Uterus (tissue), 4 donors: Measurements from ENCODE around the gene HERPUD2. TPM values are rescaled to one million over a fixed set of nuclear protein-coding genes. Genes with fewer than 3 reads are reported as not detected.
"Not testable (repeated sequence)": the region's sequence is repeated elsewhere in the genome, so short reads cannot be mapped to it uniquely, and the experiment has no call there.

Experiments
- DNase-seq, 2 donors: peaks; one replicate each; pipeline ENCODE4 v3.0.0-alpha.2; 2019 to 2020
- H3K27ac ChIP-seq, 2 donors: fragments of 200-600 bp; sonication (generic); 1 replicate in 1 of 2; 2 replicates in 1 of 2; pipeline ENCODE4 v1.5.1; 2016 to 2018
- H3K27me3 ChIP-seq, 2 donors: fragments of 200-600 bp; sonication (generic); one replicate each; pipeline ENCODE4 v1.5.1; 2018 to 2019; ENCODE audit warnings: control low read depth in 1 of 2
- H3K36me3 ChIP-seq, 2 donors: fragments of 200-600 bp; sonication (generic); one replicate each; pipeline ENCODE4 v1.5.1; 2019; ENCODE audit warnings: control low read depth in 1 of 2
- H3K4me1 ChIP-seq, 2 donors: fragments of 200-600 bp; sonication (generic); one replicate each; pipeline ENCODE4 v1.5.1; 2018 to 2019; ENCODE audit warnings: control low read depth in 1 of 2
- H3K4me3 ChIP-seq, 2 donors: fragments of 200-600 bp; sonication (generic); 1 replicate in 1 of 2; 2 replicates in 1 of 2; pipeline ENCODE4 v1.5.1; 2018 to 2019; ENCODE audit warnings: mild to moderate bottlenecking in 1 of 2
- H3K9me3 ChIP-seq, 2 donors: fragments of 200-600 bp; sonication (generic); one replicate each; pipeline ENCODE4 v1.5.1; 2019; ENCODE audit warnings: control low read depth in 1 of 2
- POLR2A ChIP-seq, 2 donors: fragments of 450-650 bp; IDR thresholded peaks; one replicate each; pipeline ENCODE4 v1.6.1; 2016; ENCODE audit warnings: antibody characterized with exemption in 2 of 2, mild to moderate bottlenecking in 1 of 2, moderate library complexity in 1 of 2
- intact Hi-C: fragments of 100-400 bp; cut with DNase I; formaldehyde crosslinking; loops from one replicate; pipeline ENCODE4 v1.15.1; 2023; ENCODE audit warnings: low total_unique reads
- total RNA-seq, 4 donors: library from RNA; depleted of rRNA in 3 of 4; stranded (reverse); fragments of >200 nt in 3 of 4; gene quantifications; one replicate each; pipeline versions ENCODE4 v1.1.0 to v1.2.4, GENCODE V29; 2014 to 2023
- TF ChIP-seq, protein P1 (sequence below), 4 experiments: fragments of 200-600 bp in 2 of 4; fragments of 450-650 bp in 2 of 4; sonication (generic) in 2 of 4; IDR thresholded peaks; one replicate each; pipeline ENCODE4 v1.5.1; 2016 to 2019; ENCODE audit warnings: antibody characterized with exemption in 4 of 4, mild to moderate bottlenecking in 2 of 4, moderate library complexity in 1 of 4
- donor health status: DM: yes; HTN: yes; CAD: no.

Gene HERPUD2
- total RNA-seq, 4 donors from 2014 or later: 27.7 to 49.6 (median 40.6) TPM

DNA sequence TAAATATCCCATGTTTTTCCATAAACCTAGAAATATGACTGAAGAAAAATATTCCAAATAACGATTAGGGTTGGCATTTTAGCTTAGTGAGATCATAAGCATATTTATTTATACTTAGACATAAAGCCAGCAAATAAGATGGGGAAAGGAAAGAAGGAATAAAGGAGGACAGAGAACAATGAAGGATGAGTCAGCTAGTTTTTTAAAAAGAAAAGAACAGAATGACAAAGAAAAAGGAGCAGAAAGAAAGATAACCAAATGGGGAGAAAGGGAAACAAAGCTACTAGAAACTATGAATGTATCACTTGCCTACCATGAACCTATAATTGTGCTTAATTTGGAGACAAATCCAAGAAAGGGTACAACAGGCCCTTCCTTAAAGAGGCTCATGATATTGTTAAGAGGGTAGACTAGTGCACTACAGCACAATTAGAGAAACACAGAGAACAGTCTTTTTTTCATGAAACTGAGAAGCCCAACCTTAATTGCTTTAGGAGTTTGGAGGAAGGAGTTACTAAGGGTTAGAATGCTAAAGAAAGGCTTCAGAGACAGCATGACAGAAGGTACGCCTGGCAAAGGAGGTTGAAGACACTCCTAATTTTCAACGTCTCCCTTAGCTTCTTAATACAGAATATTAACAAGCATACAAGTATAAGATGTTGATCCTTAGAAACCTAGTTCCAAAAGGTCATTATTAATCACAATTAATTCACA is 23.9 kb downstream of the HERPUD2 start:
- TF ChIP-seq, protein P1, sequence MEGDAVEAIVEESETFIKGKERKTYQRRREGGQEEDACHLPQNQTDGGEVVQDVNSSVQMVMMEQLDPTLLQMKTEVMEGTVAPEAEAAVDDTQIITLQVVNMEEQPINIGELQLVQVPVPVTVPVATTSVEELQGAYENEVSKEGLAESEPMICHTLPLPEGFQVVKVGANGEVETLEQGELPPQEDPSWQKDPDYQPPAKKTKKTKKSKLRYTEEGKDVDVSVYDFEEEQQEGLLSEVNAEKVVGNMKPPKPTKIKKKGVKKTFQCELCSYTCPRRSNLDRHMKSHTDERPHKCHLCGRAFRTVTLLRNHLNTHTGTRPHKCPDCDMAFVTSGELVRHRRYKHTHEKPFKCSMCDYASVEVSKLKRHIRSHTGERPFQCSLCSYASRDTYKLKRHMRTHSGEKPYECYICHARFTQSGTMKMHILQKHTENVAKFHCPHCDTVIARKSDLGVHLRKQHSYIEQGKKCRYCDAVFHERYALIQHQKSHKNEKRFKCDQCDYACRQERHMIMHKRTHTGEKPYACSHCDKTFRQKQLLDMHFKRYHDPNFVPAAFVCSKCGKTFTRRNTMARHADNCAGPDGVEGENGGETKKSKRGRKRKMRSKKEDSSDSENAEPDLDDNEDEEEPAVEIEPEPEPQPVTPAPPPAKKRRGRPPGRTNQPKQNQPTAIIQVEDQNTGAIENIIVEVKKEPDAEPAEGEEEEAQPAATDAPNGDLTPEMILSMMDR (IDR thresholded peaks at IDR 0.05): no peak
- no peak for TF ChIP-seq POLR2A (IDR thresholded peaks at IDR 0.05)
- intact Hi-C loops: no loop called here
- H3K27ac ChIP-seq: no peak overlapping the region
- H3K4me1 ChIP-seq: peaks cover 0 to 9% of the 10 kb centered on the region in 2 donors
- H3K4me3 ChIP-seq: no peak overlapping the region
- no peaks in the 10 kb centered on the region for H3K27me3 ChIP-seq
- H3K9me3 ChIP-seq: no peaks in the 10 kb centered on the region
- H3K36me3 ChIP-seq: no peaks in the 10 kb centered on the region
- no peak for DNase-seq

DNA sequence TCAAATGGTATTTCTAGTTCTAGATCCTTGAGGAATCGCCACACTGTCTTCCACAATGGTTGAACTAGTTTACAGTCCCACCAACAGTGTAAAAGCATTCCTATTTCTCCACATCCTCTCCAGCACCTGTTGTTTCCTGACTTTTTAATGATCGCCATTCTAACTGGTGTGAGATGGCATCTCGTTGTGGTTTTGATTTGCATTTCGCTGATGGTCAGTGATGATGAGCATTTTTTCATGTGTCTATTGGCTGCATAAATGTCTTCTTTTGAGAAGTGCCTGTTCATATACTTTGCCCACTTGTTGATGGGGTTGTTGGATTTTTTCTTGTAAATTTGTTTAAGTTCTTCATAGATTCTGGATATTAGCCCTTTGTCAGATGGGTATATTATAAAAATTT is 34.5 kb downstream of the HERPUD2 start:
- intact Hi-C loops: not testable (repeated sequence)

DNA sequence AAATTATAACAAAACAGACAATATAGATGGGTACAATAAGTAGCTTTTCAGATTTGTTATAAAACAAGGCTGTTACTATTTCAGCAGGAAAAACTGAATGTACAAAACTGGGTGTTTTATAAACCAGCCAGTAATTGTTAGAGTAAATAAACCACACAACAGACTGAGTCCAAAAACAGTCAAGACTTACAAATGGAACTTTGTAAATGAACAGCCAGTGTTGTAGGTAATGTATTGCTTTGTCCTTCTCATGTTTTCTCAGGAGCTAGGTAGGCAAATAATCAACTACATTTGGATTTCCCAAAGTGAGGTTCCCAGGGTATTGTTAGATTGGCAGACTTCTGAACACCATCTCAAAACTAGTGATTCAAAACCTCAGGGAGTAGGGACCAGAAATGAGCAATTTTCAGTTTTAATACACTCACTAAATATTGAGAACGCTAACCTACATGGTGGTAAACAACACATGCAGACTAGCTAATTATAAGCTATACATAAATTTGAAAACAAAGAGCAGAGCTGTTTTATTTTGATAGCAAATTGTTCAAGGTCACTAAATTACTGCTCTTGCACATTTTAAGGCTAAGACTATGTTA is 36.2 kb downstream of the HERPUD2 start:
- no peaks in the 10 kb centered on the region for H3K9me3 ChIP-seq
- TF ChIP-seq, protein P1 (IDR thresholded peaks at IDR 0.05): no peak
- TF ChIP-seq POLR2A (IDR thresholded peaks at IDR 0.05): no peak
- intact Hi-C loops: no loop called here
- H3K4me1 ChIP-seq: no peaks in the 10 kb centered on the region
- DNase-seq: no peak
- H3K27ac ChIP-seq: no peak overlapping the region
- no peaks in the 10 kb centered on the region for H3K27me3 ChIP-seq
- H3K36me3 ChIP-seq: no peaks in the 10 kb centered on the region
- H3K4me3 ChIP-seq: no peak overlapping the region

More for the DNA sequence above, 34.5 kb downstream of the HERPUD2 start:
- H3K9me3 ChIP-seq, DNase-seq, H3K4me3 ChIP-seq, H3K27ac ChIP-seq, H3K27me3 ChIP-seq, H3K4me1 ChIP-seq, H3K36me3 ChIP-seq: not testable (repeated sequence)

DNA sequence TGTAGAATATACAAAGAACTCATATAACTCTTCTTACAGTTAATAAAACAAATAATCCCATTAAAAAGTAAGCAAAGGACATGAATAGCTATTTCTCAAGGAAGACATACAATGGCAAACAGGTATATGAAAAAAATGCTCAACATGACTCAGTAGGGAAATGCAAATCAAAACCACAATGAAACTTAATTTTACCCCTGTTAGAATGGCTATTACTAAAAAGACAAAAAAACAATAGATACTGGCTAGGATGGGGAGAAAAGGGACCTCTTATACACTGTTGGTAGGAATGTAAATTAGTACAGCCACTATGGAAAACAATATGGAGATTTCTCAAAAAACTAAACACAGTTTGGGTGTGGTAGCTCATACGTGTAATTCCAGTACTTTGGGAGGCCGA is 37.8 kb downstream of the HERPUD2 start:
- Histone ChIP-seq H3K4me1 (no peaks in the 10 kb centered on the region), H3K27me3 (no peaks in the 10 kb centered on the region), H3K4me3 (no peak overlapping the region), H3K27ac (no peak overlapping the region), H3K36me3 (no peaks in the 10 kb centered on the region), H3K9me3 (no peaks in the 10 kb centered on the region)
- no peak for DNase-seq
- intact Hi-C loops: no loop called here
- TF ChIP-seq, protein P1 (IDR thresholded peaks at IDR 0.05): no peak
- TF ChIP-seq POLR2A (IDR thresholded peaks at IDR 0.05): no peak

DNA sequence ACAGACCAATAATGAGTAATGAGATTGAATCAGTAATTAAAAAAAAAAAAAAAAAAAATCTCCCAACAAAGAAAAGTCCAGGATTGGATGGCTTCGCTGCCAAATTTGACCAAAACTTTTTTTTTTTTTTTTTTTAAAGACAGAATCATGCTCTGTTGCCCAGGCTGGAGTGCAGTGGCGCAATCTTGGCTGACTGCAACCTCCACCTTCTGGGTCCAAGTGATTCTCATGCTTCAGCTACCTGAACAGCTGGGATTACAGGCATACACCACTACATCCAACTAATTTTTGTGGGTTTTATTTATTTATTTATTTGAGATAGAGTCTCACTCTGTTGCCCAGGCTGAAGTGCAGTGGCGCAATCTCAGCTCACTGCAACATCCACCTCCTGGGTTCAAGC is 40.4 kb downstream of the HERPUD2 start:
- intact Hi-C loops, H3K4me3 ChIP-seq, H3K4me1 ChIP-seq, H3K27me3 ChIP-seq, H3K36me3 ChIP-seq, H3K9me3 ChIP-seq, DNase-seq, H3K27ac ChIP-seq: not testable (repeated sequence)

DNA sequence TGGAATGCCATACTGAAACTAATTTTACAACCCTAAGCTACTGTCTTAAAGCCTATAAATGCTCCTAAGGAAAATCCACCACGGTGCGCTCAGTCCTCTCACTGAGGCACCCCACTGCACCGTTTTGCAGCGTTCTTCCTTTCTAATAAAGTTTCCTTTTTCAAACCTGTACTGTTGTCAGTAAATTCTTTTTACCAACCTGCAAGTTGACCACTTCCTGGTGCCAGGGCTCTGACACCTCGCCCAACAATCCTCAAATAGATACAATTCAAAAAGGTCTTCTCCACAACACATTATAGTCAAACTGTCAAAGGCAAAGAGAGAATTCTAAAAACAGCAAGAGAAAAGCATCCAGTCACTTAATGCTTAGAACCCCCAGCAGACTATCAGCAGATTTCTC is 42.8 kb downstream of the HERPUD2 start:
- TF ChIP-seq POLR2A (IDR thresholded peaks at IDR 0.05): no peak
- TF ChIP-seq, protein P1 (IDR thresholded peaks at IDR 0.05): no peak
- Histone ChIP-seq H3K27ac (no peak overlapping the region), H3K4me3 (no peak overlapping the region), H3K36me3 (no peaks in the 10 kb centered on the region), H3K9me3 (no peaks in the 10 kb centered on the region), H3K4me1 (no peaks in the 10 kb centered on the region), H3K27me3 (no peaks in the 10 kb centered on the region)
- intact Hi-C loops: no loop called here
- no peak for DNase-seq
